GF-D8 (cell line): ENCODE data around the gene C4orf36.

Experiments
- DNase-seq: peaks from one replicate; lab custom pipeline; 2025; lab: John Stamatoyannopoulos, UW

The C4orf36 gene

DNA sequence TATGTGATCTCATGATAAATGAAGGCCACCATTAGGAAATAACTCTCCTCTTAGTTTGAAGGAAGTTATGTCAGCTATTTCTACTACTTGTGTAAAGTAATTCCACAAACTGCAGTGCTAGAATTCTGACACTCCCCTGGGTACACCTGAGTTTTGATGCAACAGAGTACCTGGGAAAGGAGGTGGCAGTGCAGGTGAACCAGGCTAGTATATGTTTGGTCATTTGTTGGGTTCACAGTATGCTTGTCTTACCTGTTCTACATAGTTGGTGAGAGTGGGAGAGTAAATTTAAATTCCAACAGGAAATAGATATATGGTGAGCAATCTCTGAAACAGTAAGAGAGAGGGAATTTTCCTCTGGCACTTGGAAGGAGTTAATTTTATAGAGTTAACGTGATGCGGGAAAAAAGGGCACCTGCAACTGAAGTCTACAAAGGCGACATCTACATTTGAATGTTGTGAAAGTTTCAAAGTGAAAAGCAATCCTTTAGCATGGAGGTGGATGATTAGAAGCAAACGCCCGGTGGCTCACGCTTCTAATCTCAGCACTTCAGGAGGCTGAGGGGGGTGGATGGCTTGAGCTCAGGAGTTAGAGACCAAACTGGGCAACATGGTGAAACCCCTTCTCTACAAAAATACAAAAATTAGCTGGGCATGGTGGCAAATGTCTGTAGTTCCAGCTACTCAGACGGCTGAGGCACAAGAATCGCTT, 34.7 kb downstream of the C4orf36 start:
- DNase-seq: no peak

GRCh38 chr4:86856896-86857295, 35.3 kb downstream of the C4orf36 start:
- DNase-seq: no peak

DNA sequence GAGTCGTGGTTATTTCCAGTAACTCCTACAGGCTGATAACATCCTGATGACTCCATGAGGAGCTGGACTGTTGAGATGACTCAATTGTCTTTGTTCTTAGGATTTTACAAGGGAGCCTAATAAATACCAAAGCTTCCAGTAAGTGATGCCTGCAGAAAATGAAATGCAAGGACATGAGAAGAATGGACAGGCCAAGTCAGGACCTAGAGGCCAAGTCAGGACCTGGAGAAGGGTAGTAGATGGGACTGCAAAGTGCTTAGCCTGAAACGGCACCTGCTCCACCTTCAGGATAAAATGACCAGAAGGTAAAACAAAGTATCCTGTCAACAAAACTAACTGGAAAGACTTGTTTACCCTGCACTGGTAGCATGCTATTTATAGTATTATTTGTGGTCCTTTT, 36.6 kb downstream of the C4orf36 start:
- DNase-seq: no peak

DNA sequence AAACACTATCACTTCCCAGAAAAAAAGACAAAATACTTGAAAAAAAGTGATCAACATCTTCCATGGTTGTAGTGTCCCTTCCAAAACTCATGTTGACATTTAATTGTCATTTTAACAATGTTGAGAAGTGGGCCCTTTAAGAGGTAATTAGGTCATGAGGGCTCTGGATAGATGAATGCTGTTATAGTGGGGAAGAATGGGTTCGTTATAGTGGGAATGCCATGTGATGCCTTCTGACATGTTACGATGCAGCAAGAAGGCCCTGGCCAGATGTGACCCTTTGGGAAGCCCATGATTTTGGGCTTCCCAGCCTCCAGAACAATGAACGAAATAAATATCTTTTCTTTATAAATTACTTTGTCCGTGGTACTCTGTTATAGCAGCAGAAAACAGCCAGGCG, 39.0 kb downstream of the C4orf36 start:
- no peak for DNase-seq

DNA sequence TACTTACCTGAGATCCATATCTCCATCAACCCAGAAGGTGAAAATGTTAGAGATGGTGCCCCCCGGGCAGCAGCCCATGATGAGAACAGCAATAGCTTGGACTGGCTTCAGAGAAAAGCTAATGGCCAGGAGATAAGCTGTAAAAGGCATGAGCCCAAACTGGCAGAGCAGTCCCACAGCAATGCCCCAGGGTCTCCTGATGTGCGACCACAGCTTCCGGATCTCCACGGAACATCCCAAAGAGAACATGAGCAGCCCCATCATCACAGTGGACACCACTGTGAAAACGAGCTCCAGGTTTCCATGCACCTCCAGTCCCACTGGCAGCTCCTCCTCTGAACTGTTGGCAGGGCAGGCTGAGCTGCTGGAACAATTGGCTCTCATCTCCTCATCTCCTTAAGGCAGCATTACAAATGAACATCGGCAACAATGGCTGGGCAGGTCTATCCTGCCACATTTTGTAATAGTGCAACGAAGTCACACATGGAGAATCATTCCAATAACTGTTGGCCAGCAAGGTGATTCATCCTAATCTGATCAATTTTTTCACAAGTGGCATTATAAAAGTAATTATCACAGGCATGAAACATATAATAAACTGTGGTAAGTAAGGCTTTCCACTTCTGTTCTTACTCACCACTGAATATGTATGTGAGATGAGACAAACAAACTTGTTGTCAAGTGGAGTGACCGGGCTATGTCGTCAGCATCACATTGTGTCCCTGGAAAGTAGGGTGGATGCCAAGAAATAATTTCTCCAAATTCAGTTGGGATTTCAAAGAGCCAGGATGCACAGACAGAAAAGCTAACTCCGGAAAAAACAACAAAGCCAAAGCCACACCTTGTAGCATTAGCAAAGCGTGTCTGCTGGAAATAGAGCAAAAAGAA, 43.2 kb downstream of the C4orf36 start, which contains the start of gene SLC10A6:
Gene SLC10A6, minus strand, starts transcription at position 653 of the 888 bp plus-strand sequence. Its CDS starts 269 bp downstream, at position 384.
- DNase-seq: no peak

DNA sequence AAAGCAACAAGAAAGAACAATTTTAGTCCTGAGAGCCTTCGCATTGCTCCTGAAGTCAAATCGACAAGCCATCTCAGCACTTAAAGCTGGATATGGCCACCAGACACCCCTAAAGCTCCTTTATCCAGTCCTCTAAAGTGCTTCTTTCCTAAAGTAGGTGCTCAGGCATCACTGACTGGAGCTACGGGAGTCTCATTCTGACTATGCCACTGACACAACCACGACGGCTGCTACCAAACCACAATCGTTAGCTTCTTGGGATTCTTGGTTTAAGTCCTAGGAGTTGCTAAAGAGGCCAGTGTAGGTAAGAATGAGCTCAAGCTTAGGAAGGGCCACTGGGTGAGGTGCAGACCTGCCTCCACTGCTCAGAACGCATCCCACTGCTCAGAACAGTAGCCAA, 44.1 kb downstream of the C4orf36 start:
- no peak for DNase-seq

DNA sequence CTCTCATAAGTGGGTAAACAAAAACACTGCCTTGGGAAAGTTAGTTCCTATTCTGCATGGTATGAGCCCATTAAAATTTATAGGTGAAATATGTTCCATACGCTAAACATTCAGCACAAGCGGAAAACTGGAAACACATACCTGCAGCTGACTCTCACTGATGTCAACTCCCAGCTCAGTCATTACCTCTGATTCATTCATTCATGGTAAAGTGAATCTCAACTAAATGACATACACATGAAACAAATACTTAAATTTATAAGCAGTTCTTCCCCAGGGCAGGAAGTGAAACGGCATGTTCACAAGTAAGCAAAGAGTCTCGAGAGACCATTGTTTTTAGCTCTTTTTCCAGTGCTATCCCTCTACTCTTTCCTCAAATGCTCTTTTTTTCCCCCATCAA, 44.7 kb downstream of the C4orf36 start:
- DNase-seq: no peak

- DNase-seq: no peak
These were observed 45.3 kb downstream of the C4orf36 start for GRCh38 chr4:86846921-86847320.

DNA sequence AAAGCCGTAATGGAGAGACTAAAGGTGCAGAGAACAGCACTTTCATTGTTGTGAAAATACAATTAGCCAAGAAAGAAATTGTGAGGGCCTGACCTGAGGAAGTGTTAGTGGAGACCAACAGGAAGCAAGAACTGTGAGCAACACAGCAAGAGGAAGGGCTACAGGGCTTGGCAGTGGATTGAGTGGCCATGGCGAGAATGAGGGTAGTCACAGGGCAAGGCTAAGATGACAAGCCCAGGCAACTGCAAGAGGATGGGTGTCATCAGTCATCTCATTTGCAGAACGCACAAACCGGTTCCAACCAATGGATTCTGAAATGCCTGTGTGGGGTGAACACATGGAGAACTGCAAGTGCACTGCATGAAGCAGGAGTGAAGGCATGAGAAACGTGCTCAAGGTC, 46.6 kb downstream of the C4orf36 start:
- no peak for DNase-seq

- DNase-seq: no peak
These were observed 50.9 kb downstream of the C4orf36 start for GRCh38 chr4:86841309-86841708.

DNA sequence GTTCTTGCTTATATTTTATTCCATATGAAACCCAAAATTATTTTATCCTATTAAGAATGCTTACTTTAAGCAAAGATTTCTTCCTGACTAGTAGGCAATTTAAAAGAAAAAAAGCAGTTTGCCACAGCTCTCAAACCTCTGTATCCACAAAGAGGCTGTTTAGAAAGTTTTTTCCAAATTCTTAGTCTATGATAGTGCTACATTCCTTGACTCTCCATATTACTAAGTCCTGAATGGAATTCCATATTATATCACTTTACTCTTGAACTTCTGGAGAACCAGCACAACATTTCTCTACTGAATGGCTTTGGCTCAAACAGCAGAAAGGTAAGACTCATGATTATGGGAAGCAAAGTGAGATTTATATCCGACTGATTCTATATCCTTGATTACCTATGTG, 51.4 kb downstream of the C4orf36 start:
- no peak for DNase-seq

DNA sequence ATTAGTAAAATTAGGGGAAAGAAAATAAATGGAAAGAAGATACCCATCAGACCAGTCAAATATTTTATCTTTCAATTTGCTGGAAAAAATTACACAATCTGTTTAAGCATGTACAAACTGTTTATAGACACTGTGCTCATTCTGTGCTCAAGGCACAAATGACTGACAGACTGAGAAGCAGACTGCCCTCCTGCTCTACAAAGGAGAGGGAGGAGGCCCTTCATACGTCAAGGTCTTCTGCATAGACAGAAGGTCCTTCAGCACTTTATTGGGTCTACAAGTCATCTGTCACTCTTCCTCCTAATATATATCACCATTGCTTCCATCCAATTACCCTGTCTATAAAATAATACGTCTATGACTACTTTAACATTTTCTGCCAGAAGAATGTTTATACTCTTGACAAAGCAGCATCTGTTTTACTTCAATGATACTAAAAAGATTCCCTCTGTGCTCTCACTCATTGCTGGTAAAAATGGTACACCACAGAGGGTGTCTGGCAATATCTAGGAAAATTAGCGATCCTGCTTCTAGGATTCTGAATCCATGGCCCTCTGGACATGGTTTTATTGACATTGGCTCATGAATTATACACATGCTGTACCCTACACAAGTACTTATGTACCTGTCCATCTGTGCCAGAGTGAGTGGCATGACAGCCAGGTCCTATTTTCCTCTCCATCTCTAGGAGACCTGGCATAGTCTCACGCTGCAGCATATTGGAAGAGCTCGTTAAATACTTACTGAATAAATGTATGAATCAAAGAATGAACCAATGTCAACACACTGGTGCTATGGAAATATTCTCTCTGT, 54.3 kb downstream of the C4orf36 start:
- no peak for DNase-seq

GRCh38 chr4:86835677-86836076, 56.5 kb downstream of the C4orf36 start:
- DNase-seq: no peak

DNA sequence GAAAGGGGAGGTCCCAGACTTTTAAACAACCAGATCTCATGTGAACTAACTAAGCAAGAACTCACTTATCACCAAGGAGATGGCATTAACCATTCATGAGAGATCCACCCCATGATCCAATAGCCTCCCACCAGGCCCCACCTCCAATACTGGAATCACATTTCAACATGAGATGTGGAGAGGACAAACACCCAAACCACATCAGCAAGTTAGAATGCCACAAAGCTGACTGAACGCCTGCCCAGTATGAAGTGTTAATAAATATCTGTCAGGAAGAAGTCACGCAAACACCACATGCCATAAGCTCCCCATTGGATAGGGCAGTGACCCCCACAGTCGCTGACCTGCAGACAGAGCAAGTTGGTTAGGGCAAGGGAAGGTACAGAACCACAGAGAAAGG, 57.3 kb downstream of the C4orf36 start:
- no peak for DNase-seq

DNA sequence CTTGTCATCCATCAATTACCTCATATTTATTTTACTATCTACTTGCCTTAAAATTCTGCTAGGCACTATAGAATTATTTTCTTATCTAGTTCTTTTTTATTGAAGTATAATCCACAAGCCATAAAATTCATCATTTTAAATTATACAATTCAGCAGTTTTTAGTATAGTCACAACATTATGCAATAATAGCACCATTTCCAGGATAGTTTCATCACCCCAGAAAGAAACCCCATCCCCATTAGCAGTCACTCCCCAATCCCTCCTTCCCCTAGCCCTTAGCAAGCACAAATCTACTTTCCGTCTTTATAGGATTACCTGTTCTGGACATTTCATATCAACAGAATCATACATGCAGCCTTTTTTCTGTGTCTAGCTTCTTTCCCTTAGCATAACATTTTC, 58.6 kb downstream of the C4orf36 start:
- DNase-seq: no peak

DNA sequence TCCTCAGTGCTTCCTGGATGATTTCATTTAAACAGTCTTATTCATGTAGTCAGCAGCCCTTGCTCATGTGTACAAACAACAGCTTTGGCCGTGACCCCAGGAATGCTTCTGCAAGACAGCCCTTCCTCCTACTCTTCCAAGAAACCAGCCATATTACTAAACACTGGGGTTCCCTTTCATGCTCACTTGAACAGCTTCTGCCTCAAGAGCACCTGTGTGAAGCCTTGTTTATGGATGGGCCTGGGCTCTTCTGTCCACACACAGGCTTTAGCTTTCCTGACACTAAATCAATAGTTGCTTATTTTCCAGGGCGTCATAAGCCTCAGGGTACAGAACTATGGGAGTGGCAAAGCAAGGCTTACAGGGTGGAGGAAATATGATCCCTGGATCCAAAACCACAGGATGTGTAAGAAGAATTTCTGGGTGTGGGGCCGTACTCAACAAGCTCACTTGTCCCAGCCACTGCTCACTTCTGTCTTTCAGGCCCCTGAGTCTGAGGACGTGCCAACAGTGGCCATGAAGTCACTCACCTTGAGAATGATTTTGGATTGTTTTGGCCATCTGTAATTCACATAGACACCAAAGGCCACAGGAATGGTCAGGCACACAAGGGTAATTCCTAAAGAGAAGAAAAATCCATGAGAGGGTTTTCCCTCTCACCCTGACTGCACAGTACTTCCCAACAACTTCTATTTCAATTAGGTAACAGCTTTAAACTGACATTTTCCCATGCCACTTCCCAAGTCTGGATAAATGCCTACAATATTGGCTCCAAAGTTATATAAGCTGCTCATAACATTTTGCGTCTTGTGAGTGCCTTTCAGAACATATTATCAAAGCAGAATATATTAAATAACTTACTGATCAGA, 60.7 kb downstream of the C4orf36 start:
- peak; percentile 27 for DNase-seq
